Neural progenitor cell (in vitro differentiated cells): ENCODE data around the gene CFAP44. TPM values are rescaled to one million over a fixed set of nuclear protein-coding genes. Genes with fewer than 3 reads are reported as not detected.

Source experiments
- DNase-seq: peaks from one replicate; pipeline ENCODE4 v3.0.0-alpha.2; 2016; ENCODE audit warnings: low spot score
- H2AFZ ChIP-seq: fragments of 200-600 bp; sonication (generic); replicated peaks from 2 replicates; pipeline ENCODE4 v1.6.1; 2016; ENCODE audit warnings: antibody characterized with exemption
- H3F3A ChIP-seq: fragments of 200-600 bp; sonication (generic); 2 replicates; pipeline ENCODE4 v1.6.1; 2016; ENCODE audit warnings: antibody characterized with exemption, low read depth
- H3K27ac ChIP-seq: fragments of 200-600 bp; sonication (generic); 2 replicates; pipeline ENCODE4 v1.5.1; 2016; ENCODE audit warnings: mild to moderate bottlenecking
- H3K27me3 ChIP-seq: fragments of 200-600 bp; sonication (generic); 2 replicates; pipeline ENCODE4 v1.6.1; 2016; ENCODE audit warnings: mild to moderate bottlenecking, moderate library complexity
- H3K36me3 ChIP-seq: fragments of 200-600 bp; sonication (generic); 2 replicates; pipeline ENCODE4 v1.5.1; 2016
- H3K4me1 ChIP-seq: fragments of 200-600 bp; sonication (generic); 2 replicates; pipeline ENCODE4 v1.6.1; 2016; ENCODE audit warnings: mixed run types
- H3K4me2 ChIP-seq: fragments of 200-600 bp; sonication (generic); 2 replicates; pipeline ENCODE4 v1.6.1; 2016
- H3K4me3 ChIP-seq: fragments of 200-600 bp; sonication (generic); 2 replicates; pipeline ENCODE4 v1.5.1; 2016
- H3K79me2 ChIP-seq: fragments of 200-600 bp; sonication (generic); 2 replicates; pipeline ENCODE4 v1.6.1; 2016; ENCODE audit warnings: low read depth
- H3K9ac ChIP-seq: fragments of 200-600 bp; sonication (generic); 2 replicates; pipeline ENCODE4 v1.6.1; 2016
- H3K9me3 ChIP-seq: fragments of 200-600 bp; sonication (generic); 2 replicates; pipeline ENCODE4 v1.5.1; 2016; ENCODE audit warnings: low read depth
- H4K20me1 ChIP-seq: fragments of 200-600 bp; sonication (generic); 2 replicates; pipeline ENCODE4 v1.6.1; 2016; ENCODE audit warnings: low read depth
- H3K27ac Mint-ChIP-seq: 3 replicates; pipeline ENCODE4 v1.8.0; 2021; ENCODE audit warnings: mixed read lengths
- H3K27me3 Mint-ChIP-seq: 2 replicates; pipeline ENCODE4 v1.8.0; 2022; ENCODE audit warnings: low read depth, mild to moderate bottlenecking, inconsistent platforms, moderate library complexity, mixed read lengths; ENCODE audit not compliant: insufficient read depth
- H3K36me3 Mint-ChIP-seq: 3 replicates; pipeline ENCODE4 v1.8.0; 2021; ENCODE audit warnings: mixed read lengths
- H3K4me1 Mint-ChIP-seq: 3 replicates; pipeline ENCODE4 v1.8.0; 2021; ENCODE audit warnings: mixed read lengths
- H3K4me3 Mint-ChIP-seq: 3 replicates; pipeline ENCODE4 v1.8.0; 2021; ENCODE audit warnings: mild to moderate bottlenecking, moderate library complexity, mixed read lengths
- H3K9me3 Mint-ChIP-seq: 3 replicates; pipeline ENCODE4 v1.8.0; 2020; ENCODE audit warnings: mixed read lengths
- CTCF ChIP-seq: fragments of 200-600 bp; sonication (generic); IDR thresholded peaks from 2 replicates; pipeline ENCODE4 v1.5.1; 2017; ENCODE audit warnings: antibody characterized with exemption, mild to moderate bottlenecking
- EZH2 ChIP-seq: fragments of 200-600 bp; sonication (generic); IDR thresholded peaks from 2 replicates; pipeline ENCODE4 v1.6.1; 2017; ENCODE audit warnings: antibody characterized with exemption, mild to moderate bottlenecking, moderate library complexity
- EZH2phosphoT487 ChIP-seq: fragments of 200-600 bp; sonication (generic); IDR thresholded peaks from 2 replicates; pipeline ENCODE4 v1.6.1; 2017; ENCODE audit warnings: antibody characterized with exemption
- total RNA-seq: library from RNA; depleted of rRNA; stranded (reverse); fragments of >200 nt; gene quantifications from 2 replicates; pipeline ENCODE4 v1.2.3, GENCODE V29; 2015; ENCODE audit warnings: low replicate concordance

CFAP44 gene
- total RNA-seq, 1 donor from 2014 or later, result 8.3 TPM

- H3K4me1 Mint-ChIP-seq, result no peaks in the 10 kb centered on the region
- no peak overlapping the region for H3K4me2 ChIP-seq
- no peaks in the 10 kb centered on the region for H3K9me3 Mint-ChIP-seq
- DNase-seq, result no peak
- H4K20me1 ChIP-seq, result no peaks in the 10 kb centered on the region
- H3K36me3 Mint-ChIP-seq, result peaks cover 25% of the 10 kb centered on the region
- H3K27me3 ChIP-seq, result no peaks in the 10 kb centered on the region
- no peak overlapping the region for H3K4me3 ChIP-seq
- H3K79me2 ChIP-seq, result no peaks in the 10 kb centered on the region
- no peaks in the 10 kb centered on the region for H3K9me3 ChIP-seq
- H3F3A ChIP-seq, result no peaks in the 10 kb centered on the region
- TF ChIP-seq CTCF, result no peak
- TF ChIP-seq EZH2, result no peak
- no peak for TF ChIP-seq EZH2phosphoT487
- no peaks in the 10 kb centered on the region for H3K4me1 ChIP-seq
- H2AFZ ChIP-seq, result no peak overlapping the region
- no peaks in the 10 kb centered on the region for H3K36me3 ChIP-seq
- no peak overlapping the region for H3K9ac ChIP-seq
- no peak overlapping the region for H3K4me3 Mint-ChIP-seq
- no peaks in the 10 kb centered on the region for H3K27me3 Mint-ChIP-seq
- H3K27ac Mint-ChIP-seq, result no peak overlapping the region
- no peak overlapping the region for H3K27ac ChIP-seq
Observed at GRCh38 chr3:113428581-113428980, 12.7 kb downstream of the CFAP44 start.

GRCh38 chr3:113423699-113424098 is 17.6 kb downstream of the CFAP44 start:
- no peak overlapping the region for H3K4me3 Mint-ChIP-seq
- no peaks in the 10 kb centered on the region for H3K9me3 Mint-ChIP-seq
- H3K27ac Mint-ChIP-seq, result no peak overlapping the region

GRCh38 chr3:113421082-113421481 is 20.2 kb downstream of the CFAP44 start:
- Histone ChIP-seq H3K79me2 (no peaks in the 10 kb centered on the region), H3K4me3 (no peak overlapping the region), H4K20me1 (no peaks in the 10 kb centered on the region), H3K9me3 (no peaks in the 10 kb centered on the region), H3K27me3 (no peaks in the 10 kb centered on the region), H3F3A (no peaks in the 10 kb centered on the region), H3K4me1 (no peaks in the 10 kb centered on the region), H3K4me2 (no peak overlapping the region), H3K27ac (no peak overlapping the region), H2AFZ (no peak overlapping the region), H3K9ac (no peak overlapping the region), H3K36me3 (peaks cover 12% of the 10 kb centered on the region)
- TF ChIP-seq CTCF (no peak), EZH2phosphoT487 (no peak), EZH2 (no peak)
- peaks cover 3% of the 10 kb centered on the region for H3K9me3 Mint-ChIP-seq
- no peak overlapping the region for H3K4me3 Mint-ChIP-seq
- no peak overlapping the region for H3K27ac Mint-ChIP-seq
- no peak for DNase-seq
- no peaks in the 10 kb centered on the region for H3K27me3 Mint-ChIP-seq
- peaks cover 27% of the 10 kb centered on the region for H3K36me3 Mint-ChIP-seq
- no peaks in the 10 kb centered on the region for H3K4me1 Mint-ChIP-seq

More at GRCh38 chr3:113423699-113424098, 17.6 kb downstream of the CFAP44 start:
- no peak for TF ChIP-seq EZH2
- no peak for TF ChIP-seq CTCF
- TF ChIP-seq EZH2phosphoT487, result no peak
- no peaks in the 10 kb centered on the region for H3K27me3 Mint-ChIP-seq
- H3K36me3 Mint-ChIP-seq, result peaks cover 30% of the 10 kb centered on the region
- Histone ChIP-seq H4K20me1 (no peaks in the 10 kb centered on the region), H3K9me3 (no peaks in the 10 kb centered on the region), H3K9ac (no peak overlapping the region), H3K4me1 (no peaks in the 10 kb centered on the region), H3F3A (no peaks in the 10 kb centered on the region), H3K27ac (no peak overlapping the region), H3K27me3 (no peaks in the 10 kb centered on the region), H2AFZ (no peak overlapping the region), H3K4me2 (no peak overlapping the region), H3K79me2 (no peaks in the 10 kb centered on the region), H3K4me3 (no peak overlapping the region), H3K36me3 (no peaks in the 10 kb centered on the region)
- no peak for DNase-seq
- H3K4me1 Mint-ChIP-seq, result no peaks in the 10 kb centered on the region
